Left hindlimb (tissue), 1 donor: ENCODE data around the gene SCYGR1.
"Not testable (repeated sequence)": the region's sequence is repeated elsewhere in the genome, so short reads cannot be mapped to it uniquely, and the experiment has no call there.

Source experiments
- DNase-seq: peaks from one replicate; pipeline ENCODE4 v3.0.0-alpha.2; 2018

SCYGR1 gene

DNA sequence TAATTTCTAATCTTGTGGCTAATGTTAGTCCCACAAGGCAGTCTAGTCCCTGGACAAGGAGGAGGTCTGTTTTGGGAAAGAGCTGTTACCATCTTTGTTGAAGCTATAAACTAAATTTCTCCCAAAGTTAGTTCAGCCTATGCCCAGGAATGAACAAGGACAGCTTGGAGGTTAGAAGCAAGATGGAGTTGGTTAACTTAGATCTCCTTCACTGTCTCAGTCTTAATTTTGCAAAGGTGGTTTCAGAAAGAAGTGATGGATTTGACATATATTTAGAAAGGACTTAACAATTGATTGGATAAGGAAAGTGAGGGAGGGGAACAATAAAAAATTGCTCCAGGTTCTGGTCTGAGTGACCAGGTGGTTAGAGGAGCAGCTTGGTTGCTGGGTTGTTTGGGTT is 14.6 kb upstream of the SCYGR1 start:
- DNase-seq = no peak

GRCh38 chr2:227401550-227401949 is 13.8 kb upstream of the SCYGR1 start:
- DNase-seq = no peak

GRCh38 chr2:227398684-227399670 is 11.2 kb upstream of the SCYGR1 start:
- DNase-seq = no peak

DNA sequence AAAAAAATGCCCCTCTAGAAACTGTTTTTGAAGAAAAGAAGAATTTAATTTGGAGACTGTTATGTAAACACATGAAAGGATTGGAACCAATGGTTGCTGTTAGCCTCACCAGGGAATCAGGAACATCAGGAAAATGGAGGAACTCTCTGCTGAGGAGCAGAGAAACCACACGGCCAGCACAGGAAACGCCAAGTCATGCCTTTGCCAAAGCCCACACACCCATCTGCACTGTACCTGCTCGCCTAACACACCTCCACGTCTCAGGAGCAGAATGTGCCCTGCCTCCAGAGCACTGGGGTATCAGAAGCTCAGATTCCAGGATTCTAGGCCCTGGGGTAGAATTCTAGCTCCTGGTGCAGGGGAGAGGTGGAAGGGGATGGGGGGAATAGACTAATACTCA is 9.8 kb upstream of the SCYGR1 start:
- no peak for DNase-seq

- no peak for DNase-seq
Observed at GRCh38 chr2:227395556-227395955, 7.8 kb upstream of the SCYGR1 start.

GRCh38 chr2:227394401-227394800 is 6.7 kb upstream of the SCYGR1 start:
- DNase-seq = no peak

DNA sequence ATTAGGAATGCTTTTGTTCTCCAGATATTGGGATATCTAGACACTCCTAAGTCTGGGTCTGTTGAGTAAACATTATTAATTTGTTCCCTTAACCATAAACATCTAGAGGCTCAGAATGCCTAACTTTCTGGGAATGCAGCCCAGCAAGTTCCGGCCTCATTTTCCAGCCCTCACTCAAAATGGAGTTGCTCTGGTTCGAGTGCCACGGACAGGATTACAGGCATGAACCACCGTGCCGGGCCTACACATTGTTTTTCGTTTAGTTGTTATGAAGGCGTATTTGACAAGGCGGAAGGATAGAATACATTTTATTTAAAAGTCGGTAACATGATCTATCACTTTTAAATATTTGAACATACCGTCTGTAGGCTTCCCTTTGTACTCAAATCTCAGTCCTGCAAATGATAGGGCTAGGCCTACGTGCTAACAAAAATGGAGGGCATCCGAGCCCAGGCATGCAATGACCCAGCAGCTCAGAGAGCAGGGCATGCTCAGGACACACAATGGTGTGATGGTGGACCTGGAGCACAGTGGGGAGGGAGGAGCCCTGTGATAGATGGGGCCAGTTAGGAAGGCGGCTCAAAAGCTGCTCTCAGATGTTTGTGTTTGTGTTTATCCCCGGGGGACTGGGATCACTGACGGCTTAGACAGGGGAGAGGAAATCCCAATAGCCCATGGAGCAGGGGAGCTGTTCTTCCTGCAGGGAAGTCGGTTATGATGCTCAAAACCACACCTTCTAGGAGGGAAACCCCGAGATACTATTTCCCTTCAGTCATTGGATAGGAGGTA is 2.9 kb upstream of the SCYGR1 start:
- DNase-seq = no peak

DNA sequence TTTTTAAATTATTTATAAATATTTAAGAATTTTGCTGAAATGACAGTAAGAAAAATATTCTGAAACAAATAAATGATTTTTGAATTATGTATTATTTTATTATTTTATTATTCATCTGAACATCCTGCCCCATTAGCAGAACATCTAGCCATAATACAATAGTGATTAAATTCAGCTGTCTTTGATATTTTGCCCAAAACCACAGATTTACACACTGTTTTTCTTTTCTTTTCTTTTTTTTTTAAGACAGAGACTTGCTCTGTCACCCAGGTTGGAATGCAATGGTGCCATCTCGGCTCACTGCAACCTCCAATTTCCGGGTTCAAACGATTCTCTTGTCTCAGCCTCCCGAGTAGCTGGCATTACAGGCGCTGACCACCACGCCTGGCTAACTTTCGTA is 1.9 kb upstream of the SCYGR1 start:
- no peak for DNase-seq

DNA sequence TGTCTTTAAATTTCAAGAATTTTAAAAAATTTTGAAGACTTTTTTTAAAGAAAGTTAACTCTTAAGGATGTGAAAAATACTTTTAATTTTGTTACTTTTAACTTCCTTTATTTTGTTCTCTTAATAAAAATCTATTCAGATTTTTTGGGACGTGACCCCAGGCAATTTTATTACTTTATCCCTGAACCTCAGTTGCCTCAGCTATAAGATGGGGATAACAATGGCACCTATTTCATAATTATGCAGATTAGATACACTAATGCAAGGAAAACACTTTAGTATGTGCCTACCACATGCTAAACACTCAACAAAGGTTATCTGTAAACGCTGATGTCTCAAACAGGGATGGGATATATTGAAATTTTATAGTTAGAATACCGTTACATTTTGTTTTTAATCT is 1.5 kb upstream of the SCYGR1 start:
- no peak for DNase-seq

DNA sequence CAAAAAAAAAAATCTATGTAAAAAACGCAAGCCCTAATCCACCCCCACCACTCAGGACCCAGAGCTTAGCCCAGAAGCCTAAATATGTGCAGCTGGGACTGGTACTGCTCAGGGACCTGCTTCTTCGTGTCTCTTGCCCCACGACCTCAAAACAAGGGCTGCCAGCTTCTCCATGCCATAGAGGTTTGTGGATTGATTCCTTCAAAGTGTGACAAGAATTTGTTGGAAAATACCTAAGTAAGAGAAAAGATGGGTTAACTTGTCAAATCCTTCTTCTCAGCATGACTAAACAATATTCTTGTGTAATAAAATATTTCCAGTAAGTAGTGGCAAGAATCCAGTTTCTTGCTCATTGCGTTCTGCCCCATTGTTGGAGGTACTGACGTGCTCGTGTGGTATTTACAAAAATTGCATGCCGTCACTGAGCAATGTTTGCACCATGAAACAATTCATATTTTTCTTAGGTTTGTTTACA is 825 bp upstream of the SCYGR1 start:
- DNase-seq = no peak

DNA sequence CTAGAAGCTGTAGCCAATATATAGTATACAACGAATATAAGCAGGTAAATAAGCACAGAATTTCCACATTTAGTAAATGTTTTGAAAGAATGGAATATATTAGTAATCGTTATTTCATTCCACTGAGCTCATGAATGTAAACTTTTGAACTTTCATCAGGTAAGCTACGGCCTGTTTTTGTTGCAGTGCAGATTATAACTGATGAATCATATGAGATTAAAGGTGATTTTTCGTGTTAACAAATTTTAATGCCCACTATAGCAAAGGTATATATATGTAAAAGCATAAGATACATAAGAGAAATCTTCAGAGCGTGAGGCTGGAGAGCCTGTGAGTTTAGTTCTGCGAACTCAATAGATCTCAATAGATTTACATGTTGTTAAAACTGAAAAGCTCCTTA is 1.1 kb downstream of the SCYGR1 start:
- no peak for DNase-seq

- DNase-seq = no peak
Observed at GRCh38 chr2:227383686-227384085, 4.1 kb downstream of the SCYGR1 start.

DNA sequence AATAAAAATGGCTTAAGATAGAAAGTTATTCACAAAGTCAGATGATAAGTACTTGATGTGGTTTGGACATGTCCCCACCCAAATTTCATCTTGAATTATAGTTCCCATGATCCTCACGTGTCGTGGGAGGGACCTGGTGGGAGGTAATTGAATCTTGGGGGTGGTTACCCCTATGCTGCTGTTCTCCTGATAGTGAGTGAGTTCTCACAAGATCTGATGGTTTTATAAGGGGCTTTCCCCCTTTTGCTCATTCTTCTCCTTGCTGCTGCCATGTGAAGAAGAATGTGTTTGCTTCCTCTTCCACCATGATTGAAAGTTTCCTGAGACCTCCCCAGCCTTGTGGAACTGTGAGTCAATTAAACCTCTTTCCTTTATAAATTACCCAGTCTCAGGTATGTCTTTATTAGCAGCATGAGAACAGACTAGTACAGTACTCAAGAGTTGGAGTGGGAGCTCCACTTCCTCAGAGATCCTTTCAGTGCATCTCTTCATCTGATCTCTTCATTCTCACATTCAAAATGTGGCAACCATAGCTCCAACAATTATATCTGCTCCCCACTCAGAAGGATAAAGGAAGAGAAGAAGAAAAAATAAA is 5.4 kb downstream of the SCYGR1 start:
- DNase-seq = not testable (repeated sequence)

GRCh38 chr2:227379095-227379494 is 8.7 kb downstream of the SCYGR1 start, which contains the start of gene TM4SF20:
TM4SF20 (minus strand) TSS chr2:227379306; CDS start chr2:227379268, 38 bp downstream.
- DNase-seq = no peak

- no peak for DNase-seq
Observed at GRCh38 chr2:227378371-227378782, 9.4 kb downstream of the SCYGR1 start.

DNA sequence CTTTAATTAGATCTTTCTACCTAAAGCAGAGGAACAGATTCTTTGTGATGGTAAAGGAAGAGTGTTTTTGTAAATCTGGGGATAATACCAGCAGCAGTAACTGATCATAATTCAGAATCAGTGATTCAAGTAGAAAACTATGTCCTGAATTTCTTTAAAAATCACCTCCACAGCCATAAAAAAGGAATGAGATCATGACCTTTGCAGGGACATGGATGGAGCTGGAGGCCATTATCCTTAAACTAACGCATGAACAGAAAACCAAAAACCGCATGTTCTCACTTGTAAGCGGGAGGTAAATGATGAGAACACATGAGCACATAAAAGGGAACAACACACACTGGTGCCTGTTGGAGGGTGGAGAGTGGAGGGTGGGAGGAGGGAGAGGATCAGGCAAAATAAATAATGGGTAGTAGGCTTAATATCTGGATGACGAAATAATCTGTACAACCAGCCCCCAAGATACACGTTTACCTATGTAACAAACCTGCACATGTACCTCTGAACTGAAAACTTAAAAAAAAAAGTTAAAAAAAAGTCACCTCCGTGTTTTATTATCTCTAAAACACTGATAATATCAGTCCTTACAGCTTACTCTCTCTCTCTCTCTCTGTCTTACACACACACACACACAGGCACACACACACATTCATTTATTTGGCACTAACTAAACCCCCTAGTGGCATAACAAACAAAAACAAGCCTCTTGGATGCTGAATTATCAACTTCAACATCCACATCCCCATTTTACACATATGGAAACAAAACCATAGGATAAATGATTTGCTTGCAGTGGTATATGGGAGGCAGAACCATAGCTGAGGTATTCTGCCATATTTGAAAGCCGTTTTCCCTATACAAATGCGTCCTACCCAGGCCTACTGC is 10.0 kb downstream of the SCYGR1 start:
- no peak for DNase-seq

DNA sequence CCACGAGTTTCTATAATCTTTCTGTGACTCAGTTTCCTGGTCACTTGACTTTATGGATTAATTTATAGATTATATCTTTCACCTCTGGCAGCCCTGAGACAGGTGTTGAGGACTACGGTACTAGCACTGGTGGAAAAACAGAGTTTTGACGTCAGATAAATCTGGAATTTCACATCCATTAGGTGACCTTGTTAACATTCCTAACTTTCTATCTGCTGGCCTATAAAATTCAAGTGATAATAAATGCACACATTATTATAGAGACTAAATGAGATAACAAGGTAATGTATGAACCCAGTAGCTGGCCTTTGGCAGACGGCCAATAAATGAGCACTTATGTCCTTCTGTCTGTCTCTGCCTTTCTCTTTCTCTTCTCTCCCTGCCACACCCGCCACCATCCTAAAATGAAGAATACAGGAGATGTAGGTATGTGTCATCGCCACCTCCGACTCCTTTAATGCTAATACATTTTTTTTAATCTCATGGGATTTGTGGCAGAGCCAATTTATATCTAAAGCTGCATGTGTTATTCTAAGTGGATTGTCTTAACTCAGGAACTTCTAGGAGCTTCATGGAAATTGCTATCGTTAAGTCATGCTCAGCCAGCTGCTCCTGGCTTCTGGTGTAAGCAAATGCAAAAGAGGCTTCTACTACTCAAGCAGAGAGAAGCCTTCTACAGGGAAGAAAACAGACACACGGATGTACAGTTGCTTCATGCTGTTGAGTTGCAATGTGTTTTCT is 10.9 kb downstream of the SCYGR1 start:
- no peak for DNase-seq

DNA sequence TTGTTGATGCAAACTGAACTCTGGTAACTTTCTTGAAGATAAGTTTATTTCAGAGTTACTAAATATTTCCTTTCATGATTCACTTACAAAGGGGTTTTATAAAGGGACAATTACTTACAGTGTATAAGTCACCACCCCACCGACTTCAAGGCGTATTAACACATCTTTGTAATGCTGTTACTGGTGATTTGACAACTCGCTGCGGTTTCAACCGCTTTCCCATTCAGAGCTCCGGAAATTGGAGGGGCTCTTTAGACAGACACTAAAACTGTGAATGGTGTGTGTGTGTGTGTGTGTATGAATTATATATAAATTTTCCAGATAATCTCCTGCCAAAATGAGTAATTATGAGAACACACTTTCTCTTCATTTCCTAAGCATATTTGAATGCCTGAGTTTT is 13.6 kb downstream of the SCYGR1 start:
- no peak for DNase-seq

GRCh38 chr2:227373389-227373788 is 14.4 kb downstream of the SCYGR1 start:
- no peak for DNase-seq

GRCh38 chr2:227370791-227371312 is 16.9 kb downstream of the SCYGR1 start:
- DNase-seq = no peak

- DNase-seq = no peak
Observed at GRCh38 chr2:227370092-227370491, 17.7 kb downstream of the SCYGR1 start.
